Measurements from ENCODE around the gene C3orf18.

Gene C3orf18

GRCh38 chr3:50610181-50610971, 42.8 kb upstream of the C3orf18 start:
- DNase-seq (ENCODE audit: insufficient read length, low spot score) (no peak), FAIRE-seq (no peak)
- TF ChIP-seq TAF1 (IDR thresholded peaks at IDR 0.05; ENCODE audit: low read depth, low read length) (no peak), PAX5 (IDR thresholded peaks at IDR 0.05; ENCODE audit: insufficient read depth, low read length, severe bottlenecking) (no peak), SPI1 (IDR thresholded peaks at IDR 0.05; ENCODE audit: low read depth, low read length) (no peak), POLR2AphosphoS5 (IDR thresholded peaks at IDR 0.05; ENCODE audit: low read depth, low read length) (no peak), POU2F2 (IDR thresholded peaks at IDR 0.05; ENCODE audit: low read depth, low read length) (no peak), POLR2A (IDR thresholded peaks at IDR 0.05; ENCODE audit: low read depth, low read length) (no peak)

- TF ChIP-seq POLR2AphosphoS5 (IDR thresholded peaks at IDR 0.05; ENCODE audit: low read depth, low read length), result no peak
- no peak for TF ChIP-seq PAX5 (IDR thresholded peaks at IDR 0.05; ENCODE audit: insufficient read depth, low read length, severe bottlenecking)
- no peak for TF ChIP-seq POU2F2 (IDR thresholded peaks at IDR 0.05; ENCODE audit: low read depth, low read length)
- TF ChIP-seq SPI1 (IDR thresholded peaks at IDR 0.05; ENCODE audit: low read depth, low read length), result no peak
- no peak for TF ChIP-seq POLR2A (IDR thresholded peaks at IDR 0.05; ENCODE audit: low read depth, low read length)
- TF ChIP-seq TAF1 (IDR thresholded peaks at IDR 0.05; ENCODE audit: low read depth, low read length), result no peak
- DNase-seq (ENCODE audit: insufficient read length, low spot score), result no peak
- no peak for FAIRE-seq
Measured at GRCh38 chr3:50609763-50610085, 42.2 kb upstream of the C3orf18 start.

- no peak for DNase-seq (ENCODE audit: insufficient read length, low spot score)
- no peak for FAIRE-seq
- TF ChIP-seq POLR2A (IDR thresholded peaks at IDR 0.05; ENCODE audit: low read depth, low read length) (no peak), POLR2AphosphoS5 (IDR thresholded peaks at IDR 0.05; ENCODE audit: low read depth, low read length) (no peak), POU2F2 (IDR thresholded peaks at IDR 0.05; ENCODE audit: low read depth, low read length) (no peak), TAF1 (IDR thresholded peaks at IDR 0.05; ENCODE audit: low read depth, low read length) (no peak), PAX5 (IDR thresholded peaks at IDR 0.05; ENCODE audit: insufficient read depth, low read length, severe bottlenecking) (no peak), SPI1 (IDR thresholded peaks at IDR 0.05; ENCODE audit: low read depth, low read length) (no peak)
Measured at GRCh38 chr3:50609071-50609762, 41.7 kb upstream of the C3orf18 start.

GRCh38 chr3:50608278-50608677, 40.7 kb upstream of the C3orf18 start:
- no peak for FAIRE-seq
- TF ChIP-seq POLR2AphosphoS5 (IDR thresholded peaks at IDR 0.05; ENCODE audit: low read depth, low read length) (no peak), POU2F2 (IDR thresholded peaks at IDR 0.05; ENCODE audit: low read depth, low read length) (no peak), POLR2A (IDR thresholded peaks at IDR 0.05; ENCODE audit: low read depth, low read length) (no peak), PAX5 (IDR thresholded peaks at IDR 0.05; ENCODE audit: insufficient read depth, low read length, severe bottlenecking) (no peak), SPI1 (IDR thresholded peaks at IDR 0.05; ENCODE audit: low read depth, low read length) (no peak), TAF1 (IDR thresholded peaks at IDR 0.05; ENCODE audit: low read depth, low read length) (no peak)
- no peak for DNase-seq (ENCODE audit: insufficient read length, low spot score)

DNA sequence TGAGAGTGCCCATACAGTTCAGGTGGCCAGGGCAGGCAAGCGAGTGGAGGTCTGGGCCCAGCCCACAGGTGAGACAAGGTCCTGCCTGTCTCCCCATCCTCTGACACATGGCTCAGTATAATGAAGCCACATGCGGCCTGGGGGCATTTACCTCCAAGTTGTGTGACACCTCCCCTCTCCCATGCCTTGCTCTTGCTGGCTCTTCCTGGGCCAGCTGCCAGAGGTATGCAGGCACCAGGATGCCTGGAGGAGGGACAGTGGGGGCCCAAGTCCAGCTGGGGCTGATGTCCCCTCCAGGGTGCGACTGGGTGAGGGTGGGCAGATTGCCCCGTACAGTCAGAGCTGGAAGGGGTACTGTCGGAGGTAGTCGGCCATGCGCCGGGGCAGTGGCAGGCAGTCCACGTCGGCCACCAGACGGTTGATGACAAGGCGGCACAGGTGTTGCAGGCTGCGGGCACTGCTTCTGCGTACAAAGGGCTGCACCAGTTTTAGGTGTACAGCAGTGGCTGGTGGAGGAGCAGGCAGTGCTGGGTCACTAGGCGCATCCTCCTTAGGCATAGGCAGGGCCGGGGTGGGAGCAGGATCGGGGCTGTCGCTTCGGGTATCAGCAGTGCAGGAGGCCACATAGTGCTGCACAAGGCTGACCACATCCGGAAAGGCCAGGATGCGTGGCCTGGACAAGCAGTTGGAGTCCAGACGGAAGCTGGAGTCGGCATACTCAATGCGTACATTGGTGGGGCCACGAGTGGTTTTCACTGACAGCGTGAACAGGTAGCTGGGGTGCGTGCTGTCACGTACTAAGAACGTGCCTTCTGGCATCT, 39.9 kb upstream of the C3orf18 start:
- no peak for TF ChIP-seq POLR2AphosphoS5 (IDR thresholded peaks at IDR 0.05; ENCODE audit: low read depth, low read length)
- no peak for TF ChIP-seq POLR2A (IDR thresholded peaks at IDR 0.05; ENCODE audit: low read depth, low read length)
- TF ChIP-seq POU2F2 (IDR thresholded peaks at IDR 0.05; ENCODE audit: low read depth, low read length), result no peak
- TF ChIP-seq TAF1 (IDR thresholded peaks at IDR 0.05; ENCODE audit: low read depth, low read length), result no peak
- TF ChIP-seq SPI1 (IDR thresholded peaks at IDR 0.05; ENCODE audit: low read depth, low read length), result no peak
- no peak for TF ChIP-seq PAX5 (IDR thresholded peaks at IDR 0.05; ENCODE audit: insufficient read depth, low read length, severe bottlenecking)
- no peak for FAIRE-seq

DNA sequence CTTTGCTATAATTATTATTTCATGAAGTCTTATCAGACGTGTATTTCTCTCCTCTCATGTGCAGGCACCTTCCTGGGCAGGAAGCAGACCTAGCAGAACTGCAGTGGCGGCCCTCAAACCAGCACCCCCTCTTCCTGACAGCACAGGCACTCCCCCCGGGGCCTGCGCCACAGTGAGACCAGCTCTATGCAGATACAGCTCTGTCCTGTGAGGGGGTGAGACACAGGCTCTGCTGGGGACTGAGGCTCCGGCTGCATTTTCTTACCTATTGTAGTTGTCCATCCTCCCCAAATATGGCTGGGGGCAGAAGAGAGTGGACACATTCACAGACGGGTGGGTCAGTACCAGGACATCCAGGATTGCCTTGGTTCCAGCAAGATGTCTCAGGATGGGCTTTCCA, 39.0 kb upstream of the C3orf18 start:
- TF ChIP-seq TAF1 (IDR thresholded peaks at IDR 0.05; ENCODE audit: low read depth, low read length), result no peak
- no peak for TF ChIP-seq SPI1 (IDR thresholded peaks at IDR 0.05; ENCODE audit: low read depth, low read length)
- TF ChIP-seq POU2F2 (IDR thresholded peaks at IDR 0.05; ENCODE audit: low read depth, low read length), result no peak
- TF ChIP-seq POLR2A (IDR thresholded peaks at IDR 0.05; ENCODE audit: low read depth, low read length), result no peak
- no peak for TF ChIP-seq POLR2AphosphoS5 (IDR thresholded peaks at IDR 0.05; ENCODE audit: low read depth, low read length)
- no peak for TF ChIP-seq PAX5 (IDR thresholded peaks at IDR 0.05; ENCODE audit: insufficient read depth, low read length, severe bottlenecking)
- DNase-seq (ENCODE audit: insufficient read length, low spot score) (no peak), FAIRE-seq (no peak)

More for the DNA sequence above, 39.9 kb upstream of the C3orf18 start:
- no peak for DNase-seq (ENCODE audit: insufficient read length, low spot score)

DNA sequence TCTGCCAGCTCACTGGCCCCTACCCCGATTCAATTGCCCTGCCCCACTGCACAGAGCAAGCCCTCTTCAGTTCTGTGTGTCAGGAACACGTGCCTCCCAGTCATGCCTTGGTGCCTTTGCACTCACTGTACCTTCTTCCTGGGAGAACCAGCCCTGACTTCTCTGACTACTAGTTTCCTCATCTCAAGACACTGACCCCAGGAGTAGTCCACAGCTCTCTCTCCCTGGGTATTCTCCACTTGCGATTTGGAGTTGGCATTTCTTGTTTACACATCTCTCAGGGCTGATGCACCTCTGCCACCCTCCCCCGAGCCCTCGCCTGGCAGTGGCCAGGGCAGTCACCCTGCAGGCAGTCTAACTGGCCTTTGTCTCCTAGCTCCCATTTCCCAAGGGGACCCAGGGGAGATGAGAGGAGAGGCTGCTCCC, 38.4 kb upstream of the C3orf18 start:
- FAIRE-seq, result no peak
- TF ChIP-seq POLR2AphosphoS5 (IDR thresholded peaks at IDR 0.05; ENCODE audit: low read depth, low read length) (no peak), PAX5 (IDR thresholded peaks at IDR 0.05; ENCODE audit: insufficient read depth, low read length, severe bottlenecking) (no peak), POU2F2 (IDR thresholded peaks at IDR 0.05; ENCODE audit: low read depth, low read length) (no peak)
- DNase-seq (ENCODE audit: insufficient read length, low spot score), result no peak

GRCh38 chr3:50604628-50605588, 37.4 kb upstream of the C3orf18 start:
- peak; percentile 41 for TF ChIP-seq SPI1 (IDR thresholded peaks at IDR 0.05; ENCODE audit: low read depth, low read length)
- TF ChIP-seq POLR2A (IDR thresholded peaks at IDR 0.05; ENCODE audit: low read depth, low read length), result no peak
- no peak for FAIRE-seq
- no peak for DNase-seq (ENCODE audit: insufficient read length, low spot score)

Measured in GM12891 (cell line).